ENCODE measurements around the gene DDX39A. TPM values are rescaled to one million over a fixed set of nuclear protein-coding genes. Genes with fewer than 3 reads are reported as not detected.
A peak's percentile ranks its signal among the peaks of the same experiment; 100 is the strongest.

The DDX39A gene
- total RNA-seq, 1 donor from 2014 or later, result 38.6 TPM

- Mint-ChIP-seq H3K36me3 (peaks cover 4% of the 10 kb centered on the region), H3K27ac (no peak overlapping the region), H3K4me3 (no peak overlapping the region), H3K4me1 (peaks cover 16% of the 10 kb centered on the region), H3K27me3 (ENCODE audit: insufficient read depth, low read depth) (no peaks in the 10 kb centered on the region), H3K9me3 (no peaks in the 10 kb centered on the region)
- no peak overlapping the region for H3K9ac ChIP-seq
- no peak for TF ChIP-seq EZH2 (IDR thresholded peaks at IDR 0.05)
- TF ChIP-seq EZH2phosphoT487 (IDR thresholded peaks at IDR 0.05), result no peak
- TF ChIP-seq CTCF (IDR thresholded peaks at IDR 0.05), result no peak
- peaks cover 43% of the 10 kb centered on the region for H3K79me2 ChIP-seq (ENCODE audit: low read depth)
- peaks cover 22% of the 10 kb centered on the region for H3F3A ChIP-seq (ENCODE audit: low read depth)
- H3K36me3 ChIP-seq, result no peaks in the 10 kb centered on the region
- no peak overlapping the region for H3K27ac ChIP-seq
- H2AFZ ChIP-seq (replicated peaks), result no peak overlapping the region
- DNase-seq (ENCODE audit: low spot score), result no peak
- no peak overlapping the region for H3K4me3 ChIP-seq
- H3K27me3 ChIP-seq, result no peaks in the 10 kb centered on the region
- peaks cover 10% of the 10 kb centered on the region for H3K4me1 ChIP-seq
- no peak overlapping the region for H3K4me2 ChIP-seq
- H4K20me1 ChIP-seq (ENCODE audit: low read depth), result peaks cover 36% of the 10 kb centered on the region
- H3K9me3 ChIP-seq (ENCODE audit: low read depth), result no peaks in the 10 kb centered on the region
These were observed 18.5 kb upstream of the DDX39A start for GRCh38 chr19:14437578-14438140.

- H3K27ac Mint-ChIP-seq, result no peak overlapping the region
- Histone ChIP-seq H2AFZ (replicated peaks) (no peak overlapping the region), H3F3A (ENCODE audit: low read depth) (peaks cover 34% of the 10 kb centered on the region), H3K36me3 (no peaks in the 10 kb centered on the region), H3K9me3 (ENCODE audit: low read depth) (no peaks in the 10 kb centered on the region), H3K27me3 (peaks cover 18% of the 10 kb centered on the region), H3K27ac (no peak overlapping the region), H3K4me3 (no peak overlapping the region), H3K4me1 (peaks cover 10% of the 10 kb centered on the region), H3K9ac (no peak overlapping the region), H4K20me1 (ENCODE audit: low read depth) (peaks cover 36% of the 10 kb centered on the region), H3K4me2 (no peak overlapping the region), H3K79me2 (ENCODE audit: low read depth) (peaks cover 43% of the 10 kb centered on the region)
- peaks cover 19% of the 10 kb centered on the region for H3K4me1 Mint-ChIP-seq
- peaks cover 4% of the 10 kb centered on the region for H3K27me3 Mint-ChIP-seq (ENCODE audit: insufficient read depth, low read depth)
- peak overlapping the region; percentile 38 for H3K4me3 Mint-ChIP-seq
- no peak for DNase-seq (ENCODE audit: low spot score)
- TF ChIP-seq EZH2 (IDR thresholded peaks at IDR 0.05), result no peak
- no peak for TF ChIP-seq EZH2phosphoT487 (IDR thresholded peaks at IDR 0.05)
- no peak for TF ChIP-seq CTCF (IDR thresholded peaks at IDR 0.05)
- no peaks in the 10 kb centered on the region for H3K9me3 Mint-ChIP-seq
- H3K36me3 Mint-ChIP-seq, result no peaks in the 10 kb centered on the region
These were observed 16.3 kb upstream of the DDX39A start for GRCh38 chr19:14435320-14436050.

- Histone ChIP-seq H3F3A (ENCODE audit: low read depth) (peaks cover 34% of the 10 kb centered on the region), H3K4me2 (peak overlapping the region; percentile 99), H3K9me3 (ENCODE audit: low read depth) (no peaks in the 10 kb centered on the region), H2AFZ (replicated peaks) (no peak overlapping the region), H3K27ac (no peak overlapping the region), H3K4me1 (peaks cover 10% of the 10 kb centered on the region), H3K4me3 (peak overlapping the region; percentile 94), H3K79me2 (ENCODE audit: low read depth) (peaks cover 43% of the 10 kb centered on the region), H3K9ac (no peak overlapping the region), H3K36me3 (no peaks in the 10 kb centered on the region), H3K27me3 (peaks cover 19% of the 10 kb centered on the region), H4K20me1 (ENCODE audit: low read depth) (peaks cover 36% of the 10 kb centered on the region)
- Mint-ChIP-seq H3K36me3 (no peaks in the 10 kb centered on the region), H3K27ac (peak overlapping the region; percentile 77), H3K4me3 (peak overlapping the region; percentile 81), H3K27me3 (ENCODE audit: insufficient read depth, low read depth) (peaks cover 7% of the 10 kb centered on the region), H3K4me1 (peaks cover 19% of the 10 kb centered on the region), H3K9me3 (no peaks in the 10 kb centered on the region)
- TF ChIP-seq EZH2phosphoT487 (IDR thresholded peaks at IDR 0.05) (no peak), EZH2 (IDR thresholded peaks at IDR 0.05) (no peak), CTCF (IDR thresholded peaks at IDR 0.05) (no peak)
- no peak for DNase-seq (ENCODE audit: low spot score)
These were observed 15.6 kb upstream of the DDX39A start for GRCh38 chr19:14434543-14435319.

All from neural progenitor cell (in vitro differentiated cells).